ENCODE measurements around the gene PTK7. TPM values are rescaled to one million over a fixed set of nuclear protein-coding genes. Genes with fewer than 3 reads are reported as not detected.
"Not testable (repeated sequence)": the region's sequence is repeated elsewhere in the genome, so short reads cannot be mapped to it uniquely, and the experiment has no call there.

Gene PTK7
- 1 to 10 TPM; 8.0 to 9.7 TPM for total RNA-seq
- long read RNA-seq, partial matches to known transcripts, result 1 of 2 reads
- long read RNA-seq, other reads (novel, unspliced or antisense), result 0 of 2 reads

DNA sequence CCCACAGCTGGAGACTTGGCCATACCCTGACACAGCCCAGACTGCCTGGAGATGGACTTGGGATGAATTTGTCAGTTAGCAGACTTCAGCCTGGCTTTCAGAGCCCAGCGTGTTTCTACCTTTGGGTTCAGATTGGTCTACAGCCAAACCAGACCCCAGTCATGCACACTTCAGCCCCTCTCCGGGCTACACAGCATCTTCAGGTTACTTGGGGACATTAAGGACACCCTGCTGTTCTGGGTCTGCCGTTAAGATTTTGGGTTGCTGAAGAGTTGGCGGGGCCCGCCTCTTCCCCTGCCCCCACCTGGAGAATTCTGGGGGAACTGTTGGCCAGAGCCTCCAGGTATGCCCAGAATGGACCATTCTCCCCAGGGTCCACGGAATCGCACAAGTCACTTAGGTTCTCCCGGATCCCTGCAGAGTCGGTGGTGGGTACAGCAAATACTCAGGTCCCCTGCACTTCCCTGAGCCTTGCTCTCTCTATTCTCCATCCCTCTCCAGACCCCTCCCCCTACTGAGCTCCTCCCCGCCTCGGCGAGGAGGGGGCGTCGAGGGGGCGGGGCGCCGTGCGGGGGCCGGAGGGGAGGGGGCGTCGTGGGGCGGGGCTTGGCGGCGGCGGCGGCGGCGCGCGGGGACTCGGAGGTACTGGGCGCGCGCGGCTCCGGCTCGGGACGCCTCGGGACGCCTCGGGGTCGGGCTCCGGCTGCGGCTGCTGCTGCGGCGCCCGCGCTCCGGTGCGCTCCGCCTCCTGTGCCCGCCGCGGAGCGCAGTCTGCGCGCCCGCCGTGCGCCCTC, at the start of gene PTK7:
TSS of gene PTK7 (plus strand) at position 645 of the 794 bp plus-strand sequence. CDS start 175 bp downstream, outside the sequence.
- intact Hi-C loops (cut with DNase I, micrococcal nuclease), result loop anchor here in 1 of 2 donors (10.0 kb wide), 1 partner anchor 49 kb away; no protein-coding TSS in a partner anchor
- ATAC-seq (peak; percentile 58), DNase-seq (no peak)

DNA sequence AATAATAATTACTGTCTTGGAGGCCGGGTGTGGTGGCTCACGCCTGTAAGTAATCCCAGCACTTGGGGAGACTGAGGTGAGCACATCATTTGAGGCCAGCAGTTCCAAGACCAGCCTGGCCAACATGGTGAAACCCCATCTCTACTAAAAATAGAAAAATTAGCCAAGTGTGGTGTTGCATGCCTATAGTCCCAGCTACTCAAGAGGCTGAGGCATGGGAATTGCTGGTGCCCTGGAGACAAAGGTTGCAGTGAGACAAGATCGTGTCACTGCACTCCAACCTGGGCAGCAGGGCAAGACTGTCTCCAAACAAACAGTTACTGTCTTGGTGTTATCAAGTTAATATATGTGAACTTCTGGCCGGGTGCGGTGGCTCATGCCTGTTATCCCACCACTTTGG, 49.7 kb upstream of the PTK7 start:
- no peak for DNase-seq
- intact Hi-C loops (cut with DNase I, micrococcal nuclease), result no loop called here
- no peak for ATAC-seq

DNA sequence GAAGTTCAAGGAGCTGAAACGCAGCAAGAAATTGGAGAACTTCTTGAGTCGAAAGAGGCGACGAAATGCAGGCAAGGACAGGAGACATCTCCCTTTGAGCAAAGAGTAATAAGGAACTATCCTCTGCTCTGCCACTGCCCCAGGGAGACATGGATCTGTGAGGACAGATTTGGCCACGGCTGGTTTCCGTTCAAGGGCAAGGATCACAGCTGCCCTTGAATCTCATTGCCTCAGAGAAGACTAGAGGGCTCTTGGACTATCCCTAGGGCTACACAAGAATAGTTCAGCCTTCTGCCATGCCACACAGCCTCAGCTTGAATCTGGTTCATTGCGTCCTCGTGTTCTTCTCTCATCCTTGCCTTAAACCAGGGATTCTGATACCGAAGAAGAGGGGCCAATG, 47.0 kb upstream of the PTK7 start:
- ATAC-seq, result no peak
- intact Hi-C loops (cut with DNase I, micrococcal nuclease), result no loop called here
- DNase-seq, result no peak

DNA sequence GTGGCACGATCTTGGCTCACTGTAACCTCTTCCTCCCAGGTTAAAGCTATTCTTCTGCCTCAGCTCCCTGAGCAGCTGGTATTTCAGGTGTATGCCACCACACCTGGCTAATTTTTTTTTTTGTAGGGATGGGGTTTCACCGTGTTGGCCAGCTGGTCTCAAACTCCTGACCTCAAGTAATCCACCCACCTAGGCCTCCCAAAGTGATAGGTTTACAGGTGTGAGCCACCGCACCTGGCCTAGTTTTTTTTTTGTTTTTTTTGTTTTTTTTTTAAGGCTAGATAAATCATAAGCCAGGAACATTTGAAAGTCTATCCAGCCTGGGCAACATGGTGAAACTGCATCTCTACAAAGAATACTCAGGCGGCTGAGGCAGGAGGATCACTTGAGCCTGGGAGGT, 43.8 kb upstream of the PTK7 start:
- ATAC-seq, result no peak
- DNase-seq, result no peak
- intact Hi-C loops (cut with DNase I, micrococcal nuclease), result no loop called here

GRCh38 chr6:43033496-43034189, 42.5 kb upstream of the PTK7 start:
- intact Hi-C loops (cut with DNase I, micrococcal nuclease), result no loop called here
- no peak for DNase-seq
- ATAC-seq, result no peak

DNA sequence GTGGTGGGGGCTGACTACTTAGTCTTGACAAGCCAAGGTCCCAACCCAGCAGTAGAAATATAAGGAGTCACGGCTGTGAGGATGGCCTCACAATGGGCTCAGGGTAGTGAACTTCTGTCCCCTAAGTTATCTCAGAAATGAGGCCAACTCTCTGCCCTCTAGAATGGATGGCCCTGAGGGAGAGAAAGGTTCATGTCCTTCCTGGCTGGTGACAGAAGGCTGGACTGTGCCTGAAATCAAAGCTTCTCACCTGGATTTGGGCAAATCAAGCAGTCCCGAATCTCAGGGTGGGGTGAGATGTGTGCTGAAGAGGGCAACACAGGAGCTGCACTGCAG, 42.0 kb upstream of the PTK7 start:
- intact Hi-C loops (cut with DNase I, micrococcal nuclease), result no loop called here
- DNase-seq, result no peak
- no peak for ATAC-seq

GRCh38 chr6:43035495-43036194, 40.5 kb upstream of the PTK7 start:
- ATAC-seq, result no peak
- intact Hi-C loops (cut with DNase I, micrococcal nuclease), result no loop called here
- DNase-seq, result no peak

- DNase-seq, result no peak
- ATAC-seq, result no peak
- intact Hi-C loops (cut with DNase I, micrococcal nuclease), result no loop called here
Observed at GRCh38 chr6:43036712-43037111, 39.4 kb upstream of the PTK7 start.

DNA sequence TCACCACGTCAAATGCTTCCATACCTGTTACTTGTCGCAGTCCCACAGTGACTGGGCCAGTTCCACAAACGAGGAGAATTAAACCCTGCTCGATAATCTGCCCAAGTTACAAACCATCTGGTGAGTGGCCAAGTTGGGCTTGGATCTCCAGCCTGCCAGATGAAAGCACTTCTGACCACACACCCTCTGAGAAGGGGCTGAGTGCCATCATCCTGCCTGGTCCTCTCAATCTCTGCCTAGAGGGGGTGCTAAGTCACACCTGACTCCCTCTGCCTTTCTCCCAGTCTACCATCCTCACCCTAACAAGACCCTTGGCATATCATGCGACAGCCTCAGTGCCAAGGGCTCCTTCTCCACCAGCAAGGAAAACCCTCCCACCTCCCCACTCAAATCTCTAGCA, 38.9 kb upstream of the PTK7 start:
- intact Hi-C loops (cut with DNase I, micrococcal nuclease), result no loop called here
- no peak for DNase-seq
- no peak for ATAC-seq

DNA sequence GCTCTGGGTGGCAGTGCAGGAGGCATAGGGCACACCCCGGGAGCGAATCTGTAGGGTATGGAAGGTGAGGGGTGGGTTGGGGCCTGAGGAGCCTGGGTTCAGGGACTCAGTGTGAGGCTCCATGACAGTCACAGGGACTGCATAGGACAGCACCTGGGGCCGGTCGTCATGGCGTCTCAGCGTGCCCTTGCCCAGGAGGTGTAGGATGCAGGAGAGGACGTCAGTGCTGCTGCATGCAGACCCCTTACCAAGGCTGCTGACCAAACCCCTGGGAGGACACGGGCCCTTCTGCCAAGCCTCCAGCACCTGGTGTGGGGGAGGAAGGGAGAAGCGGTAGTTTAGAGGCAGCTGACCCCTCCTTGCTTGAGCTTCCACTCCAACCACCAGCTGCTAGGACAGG, 38.4 kb upstream of the PTK7 start:
- no peak for ATAC-seq
- intact Hi-C loops (cut with DNase I, micrococcal nuclease), result no loop called here

DNA sequence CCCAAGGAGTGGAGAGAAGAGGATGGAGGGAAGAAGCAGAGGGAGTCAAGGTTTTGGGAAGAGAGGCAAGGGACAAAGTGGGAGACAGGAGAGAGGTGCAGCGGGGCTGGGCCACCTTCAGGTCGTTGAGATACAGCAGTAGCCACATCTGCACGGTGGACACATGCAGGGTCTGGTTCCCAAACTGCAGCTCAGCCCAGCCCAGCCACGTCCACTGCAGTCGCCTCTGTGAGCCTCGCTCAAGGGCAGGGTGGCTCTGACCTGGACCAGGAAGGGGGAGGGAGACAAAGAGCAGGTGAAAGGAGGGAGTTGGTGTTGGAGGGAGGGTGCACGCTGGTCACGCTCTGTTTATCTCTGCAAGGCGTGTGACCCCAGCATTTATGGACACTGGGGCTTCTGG, 37.4 kb upstream of the PTK7 start:
- intact Hi-C loops (cut with DNase I, micrococcal nuclease), result no loop called here
- no peak for DNase-seq
- no peak for ATAC-seq

More for the DNA sequence above, 38.4 kb upstream of the PTK7 start:
- no peak for DNase-seq

DNA sequence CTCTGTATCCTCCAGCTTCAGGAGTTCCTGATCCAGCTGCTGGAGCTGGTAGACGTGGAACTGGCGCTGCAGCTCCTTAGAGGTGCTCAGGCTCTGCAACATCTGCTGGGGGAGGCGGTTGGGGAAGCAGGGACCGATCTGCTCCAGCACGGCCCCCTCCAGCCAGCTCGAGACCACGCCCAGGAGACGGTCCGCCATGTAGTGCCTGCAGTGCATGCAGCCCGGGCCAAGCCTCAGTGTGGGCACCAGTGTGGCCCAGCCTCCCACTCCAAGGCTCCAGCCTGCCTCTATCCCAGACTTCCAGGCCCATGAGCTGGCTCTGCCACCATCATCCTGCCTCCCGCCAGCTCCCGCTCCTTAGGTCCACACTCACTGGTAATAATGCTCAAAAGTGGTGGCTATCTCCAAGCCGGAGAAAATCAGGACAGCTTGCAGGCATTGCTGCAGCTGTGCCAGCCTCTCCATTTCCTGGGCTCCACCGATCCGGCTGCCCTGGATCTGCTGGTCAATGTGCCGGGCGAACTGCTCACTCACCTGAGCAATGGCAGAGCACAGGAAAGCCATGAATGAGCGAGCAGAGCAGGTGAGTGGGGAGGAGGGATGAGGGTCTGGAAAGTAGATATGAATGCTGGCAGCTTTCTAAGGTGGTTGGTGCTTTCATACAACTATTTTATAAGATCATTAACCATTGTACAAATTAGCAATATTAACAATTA, 35.4 kb upstream of the PTK7 start:
- DNase-seq (no peak), ATAC-seq (no peak)
- intact Hi-C loops (cut with DNase I, micrococcal nuclease), result loop anchor here in 1 of 2 donors (10.0 kb wide), 1 partner anchor 136 kb away; no protein-coding TSS in a partner anchor

DNA sequence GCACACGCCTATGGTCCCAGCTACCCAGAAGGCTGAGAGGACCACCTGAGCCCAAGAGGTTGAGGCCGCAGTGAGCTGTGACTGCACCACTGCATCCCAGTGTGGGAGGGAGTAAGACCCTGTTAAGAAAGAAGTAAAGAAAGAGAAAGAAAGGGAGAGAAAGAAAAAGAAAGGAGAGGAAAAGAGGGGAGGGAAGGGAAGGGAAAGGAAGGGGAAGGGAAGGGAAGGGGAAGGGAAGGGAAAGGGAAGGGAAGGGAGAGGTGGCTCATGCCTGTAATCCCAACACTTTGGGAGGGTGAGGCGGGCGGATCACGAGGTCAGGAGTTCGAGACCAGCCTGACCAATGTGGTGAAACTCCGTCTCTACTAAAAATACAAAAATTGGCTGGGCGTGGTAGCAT, 34.6 kb upstream of the PTK7 start:
- intact Hi-C loops (cut with DNase I, micrococcal nuclease), result loop anchor here in 1 of 2 donors (10.0 kb wide), 1 partner anchor 137 kb away; no protein-coding TSS in a partner anchor
- DNase-seq, ATAC-seq: not testable (repeated sequence)

GRCh38 chr6:43043310-43043709, 32.8 kb upstream of the PTK7 start:
- ATAC-seq (no peak), DNase-seq (no peak)
- intact Hi-C loops (cut with DNase I, micrococcal nuclease), result loop anchor here in 1 of 2 donors (10.0 kb wide), 1 partner anchor 139 kb away; no protein-coding TSS in a partner anchor

DNA sequence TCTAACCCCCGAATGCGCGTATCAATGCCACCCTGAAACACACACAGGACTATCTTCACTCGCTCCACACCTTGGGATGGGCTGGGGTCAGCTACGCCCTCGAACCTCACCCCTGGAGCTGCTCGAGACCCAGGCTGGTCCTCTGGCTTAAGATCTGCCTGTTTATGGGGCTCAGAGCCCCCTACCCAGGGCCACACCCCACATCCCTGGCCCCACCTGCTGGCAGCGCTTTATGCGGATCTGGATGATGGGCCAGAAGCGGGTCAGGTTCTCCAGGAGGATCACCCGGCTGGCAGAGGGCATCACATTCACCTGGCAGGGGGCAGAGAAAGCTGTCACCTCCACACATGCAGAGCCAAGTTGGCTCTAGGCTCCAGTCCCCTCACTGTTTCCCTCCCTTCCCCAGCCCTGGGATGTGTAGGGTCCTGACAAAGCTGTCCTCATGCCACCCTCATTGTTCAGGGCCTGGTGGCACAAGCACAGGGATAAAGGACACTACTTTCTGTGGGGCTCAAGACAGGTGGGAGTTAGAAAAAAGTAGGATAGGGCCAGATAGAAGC, 30.7 kb upstream of the PTK7 start:
- intact Hi-C loops (cut with DNase I, micrococcal nuclease), result loop anchor here in 1 of 2 donors (10.0 kb wide), 1 partner anchor 141 kb away; no protein-coding TSS in a partner anchor
- DNase-seq (no peak), ATAC-seq (no peak)

DNA sequence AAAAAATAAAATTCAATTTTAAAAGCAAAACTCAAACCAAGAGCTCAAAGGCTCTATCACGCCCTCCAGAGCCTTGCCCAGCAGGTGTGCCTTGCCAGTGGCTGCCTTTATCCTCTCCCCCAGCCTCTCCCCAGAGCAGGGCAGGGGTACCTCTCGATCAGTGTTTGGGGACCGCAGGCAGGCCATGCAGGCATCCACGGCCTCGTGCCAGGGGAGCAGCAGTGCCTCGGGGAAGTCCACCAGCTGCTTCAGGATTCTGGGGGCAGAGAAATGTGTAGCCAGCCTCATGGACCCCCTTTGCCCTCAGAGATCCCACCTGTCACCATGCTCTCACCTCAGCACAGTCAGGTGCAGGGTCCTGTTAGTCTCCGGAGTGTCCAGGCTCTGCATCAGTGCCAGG, 28.1 kb upstream of the PTK7 start:
- no peak for DNase-seq
- intact Hi-C loops (cut with DNase I, micrococcal nuclease), result loop anchor here in 1 of 2 donors (10.0 kb wide), 1 partner anchor 143 kb away; no protein-coding TSS in a partner anchor
- ATAC-seq, result no peak

DNA sequence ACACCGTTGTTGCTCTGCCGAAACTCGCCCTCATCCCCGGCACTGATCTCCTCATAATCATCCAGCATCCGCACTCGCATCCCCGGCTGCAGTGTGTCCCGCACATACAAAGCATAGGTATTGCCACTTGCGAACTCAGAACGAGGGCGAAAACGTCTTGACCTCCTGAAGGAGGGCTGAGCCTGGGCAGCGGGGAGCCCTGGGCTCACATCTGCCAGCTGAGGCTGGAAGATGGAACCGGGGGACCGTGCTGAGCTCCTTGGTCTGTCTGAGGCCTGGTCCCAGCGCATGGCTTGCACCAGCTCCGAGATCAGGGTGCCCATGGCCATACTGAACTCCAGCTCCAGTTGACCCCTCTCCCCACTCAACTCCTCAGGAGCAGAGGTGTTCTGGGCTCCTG, 25.1 kb upstream of the PTK7 start:
- ATAC-seq (no peak), DNase-seq (no peak)
- intact Hi-C loops (cut with DNase I, micrococcal nuclease), result no loop called here

DNA sequence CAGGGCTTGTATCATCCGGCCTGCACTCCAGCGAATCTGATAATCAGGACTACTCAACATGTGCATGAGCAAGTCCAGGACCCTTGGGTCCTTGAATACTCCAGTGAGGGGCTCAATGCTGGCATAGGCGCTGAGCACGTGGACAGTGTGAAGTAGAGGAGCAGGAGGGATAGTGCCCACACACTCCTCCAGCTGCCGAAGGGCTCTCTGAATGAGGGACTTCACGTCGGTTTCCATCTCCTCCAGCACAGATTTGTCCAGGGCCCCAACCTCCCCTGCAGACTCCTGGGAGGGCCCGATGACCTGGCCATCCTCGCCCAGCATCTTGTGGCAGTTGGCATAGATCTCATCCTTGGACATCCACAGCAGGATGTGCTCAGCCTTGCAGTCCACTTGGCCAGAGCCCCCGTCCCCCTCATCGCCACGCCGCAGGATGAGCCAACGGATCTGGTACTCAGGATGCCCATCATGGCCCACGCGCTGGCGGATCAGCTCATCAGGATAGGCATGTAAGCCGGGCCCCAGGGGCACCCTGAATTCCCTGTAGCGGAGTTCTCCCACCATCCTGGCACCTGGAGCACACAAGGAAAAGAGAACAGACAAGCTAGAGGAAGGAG, 23.8 kb upstream of the PTK7 start:
- no peak for ATAC-seq
- DNase-seq, result peak in 1 of 2 donors; percentile 31
- intact Hi-C loops (cut with DNase I, micrococcal nuclease), result no loop called here
